IMR-90 (cell line): ENCODE results near the gene SRGAP3. TPM values are rescaled to one million over a fixed set of nuclear protein-coding genes. Genes with fewer than 3 reads are reported as not detected.

ENCODE experiments used
- ATAC-seq: fragments of 200-7000 bp; cut with Tn5 transposase; 2 replicates; pipeline ENCODE4 v1.9.1; 2020; ENCODE audit warnings: low read depth, mild to moderate bottlenecking, moderate library complexity
- BruUV-seq: library from RNA; stranded (reverse); fragments of 400-500 nt; replicated peaks from 2 replicates; lab custom pipeline; 2021; lab: Mats Ljungman, UMichigan
- CTCF ChIA-PET: fragments of 300-600 bp; formaldehyde crosslinking; extraction: SDS; loops from one replicate; lab custom pipeline; 2021; ENCODE audit warnings: antibody characterized with exemption; lab: Yijun Ruan, JAX
- POLR2A ChIA-PET: fragments of 300-600 bp; sonication (Branson Sonifier 250); formaldehyde crosslinking; loops from one replicate; lab custom pipeline; 2022; ENCODE audit warnings: antibody characterized with exemption; ENCODE audit not compliant: unreplicated experiment; lab: Charles Lee
- DNase-seq: peaks from one replicate; pipeline ENCODE4 v3.0.0; 2013
- H2AFZ ChIP-seq: replicated peaks from 2 replicates; pipeline ENCODE3; 2013; ENCODE audit warnings: low read length, mild to moderate bottlenecking; ENCODE audit not compliant: poor library complexity
- H2AK5ac ChIP-seq: 2 replicates; pipeline ENCODE4 v1.6.1; 2013; ENCODE audit warnings: low read depth, low read length, inconsistent platforms
- H2AK9ac ChIP-seq: replicated peaks from 2 replicates; pipeline ENCODE3; 2013; ENCODE audit warnings: mild to moderate bottlenecking, low read depth, low read length, moderate library complexity; ENCODE audit not compliant: poor library complexity
- H2BK120ac ChIP-seq: 2 replicates; pipeline ENCODE4 v1.6.1; 2013; ENCODE audit warnings: low read depth, low read length, inconsistent platforms
- H2BK15ac ChIP-seq: 3 replicates; pipeline ENCODE4 v1.6.1; 2013; ENCODE audit warnings: low read depth, low read length, inconsistent platforms
- H2BK20ac ChIP-seq: 2 replicates; pipeline ENCODE4 v1.6.1; 2013; ENCODE audit warnings: low read depth, mild to moderate bottlenecking, inconsistent platforms, low read length, moderate library complexity
- H2BK5ac ChIP-seq: 2 replicates; pipeline ENCODE4 v1.6.1; 2013; ENCODE audit warnings: mild to moderate bottlenecking, low read depth, low read length, inconsistent platforms; ENCODE audit not compliant: poor library complexity, severe bottlenecking
- H3K14ac ChIP-seq: replicated peaks from 2 replicates; pipeline ENCODE4 v1.6.1; 2013; ENCODE audit warnings: low read depth, low read length, inconsistent platforms
- H3K18ac ChIP-seq: 2 replicates; pipeline ENCODE4 v1.6.1; 2013; ENCODE audit warnings: low read depth, low read length, control low read depth
- H3K23ac ChIP-seq: 2 replicates; pipeline ENCODE4 v1.6.1; 2013; ENCODE audit warnings: low read depth, low read length, inconsistent platforms
- H3K27ac ChIP-seq: 2 replicates; pipeline ENCODE4 v1.5.1; 2013; ENCODE audit warnings: mild to moderate bottlenecking, control low read depth, low read length; ENCODE audit not compliant: insufficient read depth
- H3K27me3 ChIP-seq: 2 replicates; pipeline ENCODE4 v1.6.1; 2013; ENCODE audit warnings: low read length; ENCODE audit not compliant: control insufficient read depth, insufficient read depth
- H3K36me3 ChIP-seq: 2 replicates; pipeline ENCODE4 v1.6.1; 2013; ENCODE audit warnings: low read length, mixed read lengths; ENCODE audit not compliant: control insufficient read depth, insufficient read depth
- H3K4ac ChIP-seq: 2 replicates; pipeline ENCODE4 v1.6.1; 2013; ENCODE audit warnings: low read depth, low read length, inconsistent platforms
- H3K4me1 ChIP-seq: 2 replicates; pipeline ENCODE4 v1.6.1; 2013; ENCODE audit warnings: low read length, mixed read lengths; ENCODE audit not compliant: control insufficient read depth, insufficient read depth
- H3K4me2 ChIP-seq: 2 replicates; pipeline ENCODE4 v1.6.1; 2013; ENCODE audit warnings: low read depth, mild to moderate bottlenecking, control low read depth, low read length, moderate library complexity
- H3K4me3 ChIP-seq: 2 replicates; pipeline ENCODE4 v1.5.1; 2013; ENCODE audit warnings: low read depth, mild to moderate bottlenecking, control low read depth, low read length, moderate library complexity; ENCODE audit not compliant: insufficient read depth
- H3K56ac ChIP-seq: 2 replicates; pipeline ENCODE4 v1.6.1; 2013; ENCODE audit warnings: low read length, inconsistent platforms; ENCODE audit not compliant: insufficient read depth; ENCODE audit errors: extremely low read depth
- H3K79me1 ChIP-seq, 2 experiments: 2 replicates each; pipeline ENCODE4 v1.6.1; 2013; ENCODE audit warnings: low read length in 2 of 2, inconsistent platforms in 1 of 2, low read depth in 1 of 2
- H3K9ac ChIP-seq: 2 replicates; pipeline ENCODE4 v1.6.1; 2013; ENCODE audit warnings: low read depth, low read length, control low read depth
- H3K9me1 ChIP-seq: 2 replicates; pipeline ENCODE4 v1.6.1; 2013; ENCODE audit warnings: low read length, inconsistent platforms; ENCODE audit not compliant: insufficient read depth
- H3K9me3 ChIP-seq: 2 replicates; pipeline ENCODE4 v1.6.1; 2013; ENCODE audit warnings: low read length; ENCODE audit not compliant: control insufficient read depth, insufficient read depth
- H4K20me1 ChIP-seq: 2 replicates; pipeline ENCODE4 v1.6.1; 2013; ENCODE audit warnings: low read length, inconsistent platforms; ENCODE audit not compliant: insufficient read depth
- H4K5ac ChIP-seq: 2 replicates; pipeline ENCODE4 v1.6.1; 2013; ENCODE audit warnings: mild to moderate bottlenecking, low read depth, low read length, control low read depth
- H4K8ac ChIP-seq, 2 experiments: 2 replicates each; pipeline ENCODE4 v1.6.1; 2013; ENCODE audit warnings: low read depth in 2 of 2, low read length in 2 of 2, control low read depth in 1 of 2, inconsistent platforms in 1 of 2
- H4K91ac ChIP-seq: 2 replicates; pipeline ENCODE4 v1.6.1; 2013; ENCODE audit warnings: low read depth, low read length, inconsistent platforms; ENCODE audit not compliant: insufficient read depth
- BHLHE40 ChIP-seq: fragments of 150-350 bp; IDR thresholded peaks from 2 replicates; pipeline ENCODE4 v1.6.1; 2016; ENCODE audit warnings: mild to moderate bottlenecking, low read depth, low read length
- CEBPB ChIP-seq: IDR thresholded peaks from 2 replicates; pipeline ENCODE4 v1.6.1; 2012; ENCODE audit warnings: low read depth, low read length, improper control_type of control experiment
- CHD1 ChIP-seq: IDR thresholded peaks from 2 replicates; pipeline ENCODE4 v1.6.1; 2012; ENCODE audit warnings: low read depth, low read length, improper control_type of control experiment
- CTCF ChIP-seq: conservative IDR thresholded peaks from 2 replicates; pipeline ENCODE4 v1.5.1; 2012; ENCODE audit warnings: mild to moderate bottlenecking, low read depth, low read length, improper control_type of control experiment
- ELK1 ChIP-seq: fragments of 150-350 bp; IDR thresholded peaks from 2 replicates; pipeline ENCODE4 v1.6.1; 2016; ENCODE audit warnings: low read depth, mild to moderate bottlenecking, low read length, moderate library complexity, borderline replicate concordance
- FOS ChIP-seq: fragments of 150-350 bp; IDR thresholded peaks from 2 replicates; pipeline ENCODE4 v1.6.1; 2016; ENCODE audit warnings: low read depth, low read length
- MAFK ChIP-seq: IDR thresholded peaks from 2 replicates; pipeline ENCODE4 v1.6.1; 2012; ENCODE audit warnings: low read depth, low read length, improper control_type of control experiment
- MAZ ChIP-seq: IDR thresholded peaks from 2 replicates; pipeline ENCODE4 v1.6.1; 2012; ENCODE audit warnings: low read depth, mild to moderate bottlenecking, low read length, improper control_type of control experiment, moderate library complexity, borderline replicate concordance
- MXI1 ChIP-seq: IDR thresholded peaks from 2 replicates; pipeline ENCODE4 v1.6.1; 2012; ENCODE audit warnings: low read depth, mild to moderate bottlenecking, low read length, moderate library complexity, borderline replicate concordance
- NFE2L2 ChIP-seq: fragments of 150-350 bp; IDR thresholded peaks from 2 replicates; pipeline ENCODE4 v1.6.1; 2016; ENCODE audit warnings: low read depth, mild to moderate bottlenecking, low read length
- POLR2A ChIP-seq: IDR thresholded peaks from 2 replicates; pipeline ENCODE4 v1.6.1; 2012; ENCODE audit warnings: mild to moderate bottlenecking, low read depth, low read length
- RAD21 ChIP-seq: IDR thresholded peaks from 2 replicates; pipeline ENCODE4 v1.6.1; 2012; ENCODE audit warnings: low read length, improper control_type of control experiment
- RCOR1 ChIP-seq: IDR thresholded peaks from 2 replicates; pipeline ENCODE4 v1.6.1; 2012; ENCODE audit warnings: mild to moderate bottlenecking, low read length, improper control_type of control experiment; ENCODE audit not compliant: insufficient replicate concordance
- RFX5 ChIP-seq: IDR thresholded peaks from 2 replicates; pipeline ENCODE4 v1.8.0; 2012; ENCODE audit warnings: low read depth, mild to moderate bottlenecking, low read length, moderate library complexity
- SMC3 ChIP-seq: fragments of 150-350 bp; IDR thresholded peaks from 2 replicates; pipeline ENCODE4 v1.6.1; 2016; ENCODE audit warnings: low read depth, mild to moderate bottlenecking, antibody characterized with exemption, low read length, moderate library complexity
- USF2 ChIP-seq: fragments of 150-350 bp; IDR thresholded peaks from 2 replicates; pipeline ENCODE4 v1.6.1; 2017; ENCODE audit warnings: mild to moderate bottlenecking, antibody characterized with exemption, low read length, low read depth
- WGBS, 2 experiments: methylation state at CpG; one replicate each; pipeline versions ENCODE4 v1.1.5 to v1.1.7; 2013; ENCODE audit warnings: missing lambda C conversion rate in 2 of 2; ENCODE audit not compliant: insufficient read length in 1 of 2; ENCODE audit errors: extremely low coverage in 2 of 2; 5-methylcytosine and 5-hydroxymethylcytosine counted together
- dilution Hi-C: fragments of 300-500 bp; cut with HindIII; formaldehyde crosslinking; loops from one replicate; pipeline ENCODE4 v1.14.3; 2018; ENCODE audit warnings: low sequenced_read_pairs; ENCODE audit not compliant: unreplicated experiment
- in situ Hi-C: fragments of 300-500 bp; cut with MboI; formaldehyde crosslinking; loops from 3 replicates; pipeline ENCODE4 v1.14.3; 2019; ENCODE audit warnings: low sequenced_read_pairs, inconsistent platforms, mixed read lengths
- intact Hi-C: fragments of 100-400 bp; cut with micrococcal nuclease; formaldehyde crosslinking; loops from 2 replicates; pipeline ENCODE4 v1.10.0; 2022
- polyA plus RNA-seq, 3 experiments: library from polyadenylated mRNA; depleted of rRNA; stranded (reverse); fragments of >200 nt; gene quantifications; 2 replicates each; pipeline ENCODE4 v1.2.3, GENCODE V29; 2012; ENCODE audit warnings: low replicate concordance in 1 of 3
- total RNA-seq: library from RNA; depleted of rRNA; stranded (reverse); fragments of >200 nt; gene quantifications from 2 replicates; pipeline ENCODE4 v1.2.3, GENCODE V29; 2012

The SRGAP3 gene
- total and polyA plus RNA-seq, 2 of the 4 experiments (the other 2 are of a cell fraction): 0.68 to 1.4 TPM

GRCh38 chr3:9111417-9111816 is 138.0 kb downstream of the SRGAP3 start:
- CTCF ChIA-PET: interaction anchor here (1.1 kb wide), 1 partner anchor 138 kb away, joined by 4 read pairs; the partner anchor contains the start of gene SRGAP3
- intact Hi-C loops: no loop called here
- H2BK5ac ChIP-seq: no peak overlapping the region

More at GRCh38 chr3:9111417-9111816, 138.0 kb downstream of the SRGAP3 start:
- ATAC-seq: no peak
- DNase-seq: no peak
- TF ChIP-seq FOS: no peak
- no peak for TF ChIP-seq MAFK
- no peak for TF ChIP-seq RCOR1
- no peak for TF ChIP-seq BHLHE40
- no peak for TF ChIP-seq MAZ
- no peak for TF ChIP-seq CEBPB
- TF ChIP-seq CHD1: no peak
- TF ChIP-seq POLR2A: no peak
- no peak for TF ChIP-seq NFE2L2
- TF ChIP-seq CTCF: no peak
- no peak for TF ChIP-seq MXI1
- TF ChIP-seq RAD21: no peak
- no peak for TF ChIP-seq SMC3
- TF ChIP-seq USF2: no peak
- no peak for TF ChIP-seq RFX5
- no peak for TF ChIP-seq ELK1
- Histone ChIP-seq H4K8ac (no peak overlapping the region), H3K23ac (no peak overlapping the region), H3K4me3 (no peak overlapping the region), H3K9ac (no peak overlapping the region), H2AFZ (no peak overlapping the region), H3K27ac (no peak overlapping the region), H4K20me1 (no peaks in the 10 kb centered on the region), H3K4ac (no peak overlapping the region), H2BK120ac (no peak overlapping the region), H3K79me1 (no peaks in the 10 kb centered on the region), H2AK9ac (no peak overlapping the region), H3K56ac (no peak overlapping the region), H3K27me3 (peaks cover 2% of the 10 kb centered on the region), H3K36me3 (no peaks in the 10 kb centered on the region), H4K91ac (no peak overlapping the region), H2AK5ac (no peak overlapping the region), H3K18ac (no peak overlapping the region), H3K9me1 (no peaks in the 10 kb centered on the region), H4K5ac (no peak overlapping the region), H2BK20ac (no peak overlapping the region), H3K4me1 (no peaks in the 10 kb centered on the region), H2BK15ac (no peak overlapping the region), H3K9me3 (no peaks in the 10 kb centered on the region), H3K14ac (no peak overlapping the region), H3K4me2 (no peak overlapping the region)
- whole genome bisulfite sequencing, 2 experiments: 83% methylated on average over 2 of the region's 7 CpGs; no CpG with 5 or more reads in 1 of the 2 experiments
- BruUV-seq: no TSS peak
- dilution Hi-C loops (no loop called here), in situ Hi-C loops (no loop called here)
- POLR2A ChIA-PET: no interaction called here
